ENCODE data around the gene FAHD1. TPM values are rescaled to one million over a fixed set of nuclear protein-coding genes. Genes with fewer than 3 reads are reported as not detected.

FAHD1 gene
- total and polyA plus RNA-seq, 2 donors from 2014 or later, result 36.4 to 108 TPM

DNA sequence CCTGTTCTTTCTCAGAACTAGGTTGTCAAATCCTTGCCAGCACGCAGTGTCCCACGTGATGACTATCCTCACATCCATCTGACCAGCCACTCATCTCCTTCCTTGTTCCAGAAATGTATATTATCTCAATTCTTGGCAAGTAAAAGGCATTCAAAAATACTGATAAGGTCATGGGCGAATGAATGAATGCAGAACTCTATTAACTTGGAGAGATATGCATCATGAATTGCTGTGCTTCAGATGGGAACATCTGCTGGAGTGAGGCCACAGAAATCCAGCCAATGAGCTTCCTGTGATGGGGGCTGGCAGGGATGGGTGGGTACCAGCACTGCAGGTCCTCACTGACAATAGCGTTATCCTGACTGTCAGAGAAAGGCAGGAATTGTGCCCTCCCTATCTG lies 19.0 kb downstream of the FAHD1 start:
- Histone ChIP-seq H3K9ac (ENCODE audit: low read length in 3 of 3) (no peak overlapping the region), H3K9me3 (ENCODE audit: control insufficient read depth in 2 of 3, insufficient read depth in 1 of 3, low read length in 3 of 3) (no peaks in the 10 kb centered on the region), H3K27ac (ENCODE audit: low read depth in 2 of 2, low read length in 2 of 2) (no peak overlapping the region), H3K4me1 (ENCODE audit: control insufficient read depth in 2 of 3, insufficient read depth in 2 of 3, low read depth in 1 of 3, low read length in 3 of 3) (no peaks in the 10 kb centered on the region), H3K4me3 (ENCODE audit: low read length in 3 of 3) (no peak overlapping the region), H3K36me3 (ENCODE audit: control insufficient read depth in 2 of 3, insufficient read depth in 3 of 3, low read length in 3 of 3) (no peaks in the 10 kb centered on the region), H3K27me3 (ENCODE audit: control insufficient read depth, insufficient read depth, low read length) (no peaks in the 10 kb centered on the region)
- intact Hi-C loops (cut with DNase I), result no loop called here
- FAIRE-seq (no peak), DNase-seq (no peak)
- TF ChIP-seq, protein P1, sequence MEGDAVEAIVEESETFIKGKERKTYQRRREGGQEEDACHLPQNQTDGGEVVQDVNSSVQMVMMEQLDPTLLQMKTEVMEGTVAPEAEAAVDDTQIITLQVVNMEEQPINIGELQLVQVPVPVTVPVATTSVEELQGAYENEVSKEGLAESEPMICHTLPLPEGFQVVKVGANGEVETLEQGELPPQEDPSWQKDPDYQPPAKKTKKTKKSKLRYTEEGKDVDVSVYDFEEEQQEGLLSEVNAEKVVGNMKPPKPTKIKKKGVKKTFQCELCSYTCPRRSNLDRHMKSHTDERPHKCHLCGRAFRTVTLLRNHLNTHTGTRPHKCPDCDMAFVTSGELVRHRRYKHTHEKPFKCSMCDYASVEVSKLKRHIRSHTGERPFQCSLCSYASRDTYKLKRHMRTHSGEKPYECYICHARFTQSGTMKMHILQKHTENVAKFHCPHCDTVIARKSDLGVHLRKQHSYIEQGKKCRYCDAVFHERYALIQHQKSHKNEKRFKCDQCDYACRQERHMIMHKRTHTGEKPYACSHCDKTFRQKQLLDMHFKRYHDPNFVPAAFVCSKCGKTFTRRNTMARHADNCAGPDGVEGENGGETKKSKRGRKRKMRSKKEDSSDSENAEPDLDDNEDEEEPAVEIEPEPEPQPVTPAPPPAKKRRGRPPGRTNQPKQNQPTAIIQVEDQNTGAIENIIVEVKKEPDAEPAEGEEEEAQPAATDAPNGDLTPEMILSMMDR (IDR thresholded peaks at IDR 0.05; ENCODE audit: borderline replicate concordance, extremely low read depth, insufficient read depth), result no peak

DNA sequence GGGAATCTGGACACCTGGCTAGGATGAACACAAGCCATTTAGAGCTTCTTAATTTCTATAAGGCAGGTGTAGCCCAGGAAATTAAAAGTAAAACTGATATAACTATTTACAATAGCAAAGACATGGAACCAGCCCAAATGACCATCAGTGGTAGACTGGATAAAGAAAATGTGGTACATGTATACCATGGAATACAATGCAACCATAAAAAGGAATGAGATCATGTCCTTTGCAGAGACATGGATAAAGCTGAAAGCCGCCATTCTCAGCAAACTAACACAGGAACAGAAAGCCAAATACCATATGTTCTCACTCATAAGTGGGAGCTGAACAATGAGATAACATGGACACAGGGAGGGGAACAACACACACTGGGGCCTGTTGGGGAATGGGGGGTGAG lies 19.4 kb downstream of the FAHD1 start:
- TF ChIP-seq, protein P1 (IDR thresholded peaks at IDR 0.05; ENCODE audit: borderline replicate concordance, extremely low read depth, insufficient read depth), result no peak
- H3K4me3 ChIP-seq (ENCODE audit: low read length in 3 of 3), result no peak overlapping the region
- FAIRE-seq, result no peak
- no peak overlapping the region for H3K9ac ChIP-seq (ENCODE audit: low read length in 3 of 3)
- no peak for DNase-seq
- H3K27ac ChIP-seq (ENCODE audit: low read depth in 2 of 2, low read length in 2 of 2), result no peak overlapping the region
- no peaks in the 10 kb centered on the region for H3K4me1 ChIP-seq (ENCODE audit: control insufficient read depth in 2 of 3, insufficient read depth in 2 of 3, low read depth in 1 of 3, low read length in 3 of 3)
- H3K9me3 ChIP-seq (ENCODE audit: control insufficient read depth in 2 of 3, insufficient read depth in 1 of 3, low read length in 3 of 3), result no peaks in the 10 kb centered on the region
- intact Hi-C loops (cut with DNase I), result no loop called here
- no peaks in the 10 kb centered on the region for H3K36me3 ChIP-seq (ENCODE audit: control insufficient read depth in 2 of 3, insufficient read depth in 3 of 3, low read length in 3 of 3)
- no peaks in the 10 kb centered on the region for H3K27me3 ChIP-seq (ENCODE audit: control insufficient read depth, insufficient read depth, low read length)

DNA sequence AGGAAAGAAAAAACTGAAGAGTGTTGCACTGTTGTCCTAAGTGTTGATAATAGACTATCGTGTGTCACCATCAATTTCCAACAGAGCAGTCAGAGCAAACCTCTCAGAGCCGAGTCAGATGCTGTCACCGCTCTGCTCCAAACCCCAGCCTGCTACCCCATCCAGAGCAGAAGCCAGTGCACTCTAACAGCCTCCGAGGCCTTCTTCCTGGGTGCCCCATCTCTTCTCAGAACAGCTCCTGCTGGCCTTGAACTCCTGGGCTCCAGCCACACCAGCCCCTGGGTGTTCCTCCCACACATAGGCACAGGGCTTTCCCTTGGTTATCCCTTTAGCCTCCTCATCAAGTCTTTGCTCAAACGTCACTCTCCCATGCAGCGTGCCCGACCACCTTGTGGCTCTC lies 24.0 kb downstream of the FAHD1 start:
- H3K27me3 ChIP-seq (ENCODE audit: control insufficient read depth, insufficient read depth, low read length), result no peaks in the 10 kb centered on the region
- DNase-seq (no peak), FAIRE-seq (no peak)
- no peak overlapping the region for H3K4me3 ChIP-seq (ENCODE audit: low read length in 3 of 3)
- no peaks in the 10 kb centered on the region for H3K4me1 ChIP-seq (ENCODE audit: control insufficient read depth in 2 of 3, insufficient read depth in 2 of 3, low read depth in 1 of 3, low read length in 3 of 3)
- TF ChIP-seq, protein P1 (IDR thresholded peaks at IDR 0.05; ENCODE audit: borderline replicate concordance, extremely low read depth, insufficient read depth), result no peak
- no peak overlapping the region for H3K27ac ChIP-seq (ENCODE audit: low read depth in 2 of 2, low read length in 2 of 2)
- no peak overlapping the region for H3K9ac ChIP-seq (ENCODE audit: low read length in 3 of 3)
- no peaks in the 10 kb centered on the region for H3K9me3 ChIP-seq (ENCODE audit: control insufficient read depth in 2 of 3, insufficient read depth in 1 of 3, low read length in 3 of 3)
- H3K36me3 ChIP-seq (ENCODE audit: control insufficient read depth in 2 of 3, insufficient read depth in 3 of 3, low read length in 3 of 3), result no peaks in the 10 kb centered on the region
- intact Hi-C loops (cut with DNase I), result loop anchor here (10.0 kb wide), 1 partner anchor 74 kb away; no protein-coding TSS in a partner anchor

DNA sequence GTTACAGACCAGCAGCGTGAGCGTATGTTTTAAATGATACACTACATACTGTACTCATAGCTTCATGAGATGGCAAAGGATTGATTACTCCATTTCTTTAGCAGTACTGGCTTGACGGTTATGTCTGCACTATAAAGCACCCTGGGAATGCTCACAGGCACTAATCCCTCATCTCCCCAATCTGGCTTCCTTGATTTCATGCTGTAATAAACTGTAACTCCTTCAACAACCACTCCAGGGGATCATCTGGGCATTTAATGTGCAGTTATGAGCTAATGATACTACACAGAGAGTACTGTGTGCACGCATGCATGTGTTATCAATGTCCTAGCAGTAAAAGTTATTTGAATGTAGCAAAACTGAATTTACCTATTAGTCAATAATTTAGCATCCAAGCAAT lies 24.8 kb downstream of the FAHD1 start:
- DNase-seq (no peak), FAIRE-seq (no peak)
- no peaks in the 10 kb centered on the region for H3K9me3 ChIP-seq (ENCODE audit: control insufficient read depth in 2 of 3, insufficient read depth in 1 of 3, low read length in 3 of 3)
- no peak overlapping the region for H3K4me3 ChIP-seq (ENCODE audit: low read length in 3 of 3)
- H3K27ac ChIP-seq (ENCODE audit: low read depth in 2 of 2, low read length in 2 of 2), result no peak overlapping the region
- TF ChIP-seq, protein P1 (IDR thresholded peaks at IDR 0.05; ENCODE audit: borderline replicate concordance, extremely low read depth, insufficient read depth), result no peak
- no peak overlapping the region for H3K9ac ChIP-seq (ENCODE audit: low read length in 3 of 3)
- H3K36me3 ChIP-seq (ENCODE audit: control insufficient read depth in 2 of 3, insufficient read depth in 3 of 3, low read length in 3 of 3), result no peaks in the 10 kb centered on the region
- no peaks in the 10 kb centered on the region for H3K27me3 ChIP-seq (ENCODE audit: control insufficient read depth, insufficient read depth, low read length)
- no peaks in the 10 kb centered on the region for H3K4me1 ChIP-seq (ENCODE audit: control insufficient read depth in 2 of 3, insufficient read depth in 2 of 3, low read depth in 1 of 3, low read length in 3 of 3)
- intact Hi-C loops (cut with DNase I), result loop anchor here (10.0 kb wide), 1 partner anchor 73 kb away; no protein-coding TSS in a partner anchor

All from kidney (tissue), 14 donors.